ENCODE data around the gene RCCD1. TPM values are rescaled to one million over a fixed set of nuclear protein-coding genes. Genes with fewer than 3 reads are reported as not detected.

RCCD1 gene
- total and polyA plus RNA-seq, 7 donors, result 4.4 to 7.6 (median 6.0) TPM

DNA sequence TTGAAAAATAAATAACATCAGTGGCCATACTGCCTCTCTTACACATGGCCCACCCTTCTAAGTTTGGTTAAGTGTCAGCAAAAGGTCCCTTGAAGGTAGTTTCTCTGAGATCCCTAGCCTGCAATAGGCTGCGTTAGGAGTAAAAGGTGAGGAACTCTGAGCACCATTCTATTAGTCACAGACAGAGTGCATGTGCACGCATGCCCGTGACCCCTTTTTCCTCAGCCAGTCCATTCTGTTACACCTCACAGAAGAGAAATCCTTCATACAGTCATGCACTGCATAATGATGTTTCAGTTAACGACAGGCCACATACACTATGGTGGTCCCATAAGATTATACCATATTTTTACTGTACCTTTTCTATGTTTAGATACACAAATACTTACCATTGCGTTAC lies 12.5 kb downstream of the RCCD1 start:
- H3K27me3 ChIP-seq (ENCODE audit: insufficient read depth in 3 of 3, low read length in 2 of 3), result no peaks in the 10 kb centered on the region
- no peaks in the 10 kb centered on the region for H3K9me3 ChIP-seq
- H3K4me3 ChIP-seq, result no peak overlapping the region
- no peaks in the 10 kb centered on the region for H3K4me1 ChIP-seq
- H3K36me3 ChIP-seq (ENCODE audit: insufficient read depth in 1 of 2, low read depth in 1 of 2), result peaks cover 6 to 58% of the 10 kb centered on the region in 2 donors
- H3K27ac ChIP-seq, result no peak overlapping the region
- WGBS, 3 donors, result 83 to 99% (median 90%) methylated on average over 5 of the region's 5 CpGs
- TF ChIP-seq, protein P1, sequence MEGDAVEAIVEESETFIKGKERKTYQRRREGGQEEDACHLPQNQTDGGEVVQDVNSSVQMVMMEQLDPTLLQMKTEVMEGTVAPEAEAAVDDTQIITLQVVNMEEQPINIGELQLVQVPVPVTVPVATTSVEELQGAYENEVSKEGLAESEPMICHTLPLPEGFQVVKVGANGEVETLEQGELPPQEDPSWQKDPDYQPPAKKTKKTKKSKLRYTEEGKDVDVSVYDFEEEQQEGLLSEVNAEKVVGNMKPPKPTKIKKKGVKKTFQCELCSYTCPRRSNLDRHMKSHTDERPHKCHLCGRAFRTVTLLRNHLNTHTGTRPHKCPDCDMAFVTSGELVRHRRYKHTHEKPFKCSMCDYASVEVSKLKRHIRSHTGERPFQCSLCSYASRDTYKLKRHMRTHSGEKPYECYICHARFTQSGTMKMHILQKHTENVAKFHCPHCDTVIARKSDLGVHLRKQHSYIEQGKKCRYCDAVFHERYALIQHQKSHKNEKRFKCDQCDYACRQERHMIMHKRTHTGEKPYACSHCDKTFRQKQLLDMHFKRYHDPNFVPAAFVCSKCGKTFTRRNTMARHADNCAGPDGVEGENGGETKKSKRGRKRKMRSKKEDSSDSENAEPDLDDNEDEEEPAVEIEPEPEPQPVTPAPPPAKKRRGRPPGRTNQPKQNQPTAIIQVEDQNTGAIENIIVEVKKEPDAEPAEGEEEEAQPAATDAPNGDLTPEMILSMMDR (IDR thresholded peaks at IDR 0.05), result no peak
- DNase-seq (no peak), ATAC-seq (no peak)
- intact Hi-C loops (cut with DNase I), result no loop called here

DNA sequence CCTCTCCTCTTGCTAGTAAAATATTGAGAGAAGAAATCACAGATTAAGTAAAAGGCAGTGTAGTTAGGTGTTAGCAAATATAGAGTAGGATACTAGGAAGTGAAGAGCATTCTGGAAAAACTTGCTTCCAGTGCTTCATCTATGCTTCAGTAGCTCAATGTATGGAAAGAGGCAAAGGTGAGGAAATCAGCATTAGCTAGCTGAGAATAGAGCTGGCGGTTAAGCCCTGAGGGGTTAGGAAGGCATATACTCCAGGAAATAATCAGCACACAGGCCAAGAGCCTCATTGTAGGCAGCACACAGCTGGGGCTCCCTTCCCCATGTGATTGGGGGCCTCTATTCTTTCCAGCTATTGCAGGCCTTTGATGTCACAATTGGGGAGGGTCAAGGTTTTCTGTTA lies 13.8 kb downstream of the RCCD1 start:
- H3K4me1 ChIP-seq, result no peaks in the 10 kb centered on the region
- H3K4me3 ChIP-seq, result no peak overlapping the region
- H3K27me3 ChIP-seq (ENCODE audit: insufficient read depth in 3 of 3, low read length in 2 of 3), result no peaks in the 10 kb centered on the region
- ATAC-seq (no peak), DNase-seq (no peak)
- TF ChIP-seq, protein P1 (IDR thresholded peaks at IDR 0.05), result no peak
- no peak overlapping the region for H3K27ac ChIP-seq
- no peaks in the 10 kb centered on the region for H3K9me3 ChIP-seq
- 90 to 95% (median 92%) methylated on average over 1 of the region's 1 CpG for whole genome bisulfite sequencing, 3 donors
- H3K36me3 ChIP-seq (ENCODE audit: insufficient read depth in 1 of 2, low read depth in 1 of 2), result peaks cover under 1 to 46% of the 10 kb centered on the region in 2 donors
- intact Hi-C loops (cut with DNase I), result no loop called here

DNA sequence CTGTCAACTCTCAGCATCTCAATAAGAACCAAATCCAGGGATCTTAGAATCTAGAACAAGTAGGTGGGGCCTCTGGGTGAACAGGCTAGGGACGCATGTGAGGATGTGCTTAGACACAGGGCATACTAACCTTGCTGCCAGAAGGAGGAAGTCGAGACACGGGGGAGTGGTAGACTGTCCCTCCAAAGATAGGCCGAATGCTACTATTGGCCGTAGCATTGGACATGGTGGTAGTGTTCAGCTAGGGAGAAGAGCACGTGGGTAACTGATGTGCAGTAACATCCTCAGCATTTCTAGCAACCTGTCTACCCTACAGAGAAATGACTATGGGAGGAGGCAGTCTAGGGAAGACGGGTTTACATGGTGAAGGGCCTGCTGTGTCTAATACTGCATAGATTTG lies 15.6 kb downstream of the RCCD1 start:
- Histone ChIP-seq H3K4me1 (no peaks in the 10 kb centered on the region), H3K27ac (no peak overlapping the region), H3K9me3 (no peaks in the 10 kb centered on the region), H3K4me3 (no peak overlapping the region), H3K36me3 (ENCODE audit: insufficient read depth in 1 of 2, low read depth in 1 of 2) (peaks cover 0 to 30% of the 10 kb centered on the region in 2 donors), H3K27me3 (ENCODE audit: insufficient read depth in 3 of 3, low read length in 2 of 3) (no peaks in the 10 kb centered on the region)
- TF ChIP-seq, protein P1 (IDR thresholded peaks at IDR 0.05), result no peak
- WGBS, 3 donors, result 93 to 94% (median 93%) methylated on average over 7 of the region's 7 CpGs
- ATAC-seq (no peak), DNase-seq (no peak)
- intact Hi-C loops (cut with DNase I), result no loop called here

DNA sequence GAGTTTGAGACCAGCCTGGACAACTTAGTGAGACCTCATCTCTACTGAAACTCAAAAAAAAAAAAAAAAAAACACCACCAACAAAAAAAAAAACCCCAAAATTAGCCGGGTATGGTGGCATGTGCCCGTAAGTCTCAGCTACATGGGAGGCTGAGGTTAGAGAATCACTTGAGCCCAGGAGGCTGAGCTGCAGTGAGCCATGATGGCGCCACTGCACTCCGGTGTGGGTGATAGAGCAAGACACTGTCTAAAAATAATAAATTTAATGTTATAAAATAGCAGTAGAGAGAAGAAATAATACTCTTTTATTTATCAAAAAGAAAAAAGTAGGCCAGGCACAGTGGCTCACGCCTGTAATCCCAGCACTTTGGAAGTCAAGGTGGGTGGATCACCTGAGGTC lies 17.4 kb downstream of the RCCD1 start:
- no peak for ATAC-seq
- intact Hi-C loops (cut with DNase I), result no loop called here
- H3K4me3 ChIP-seq, result no peak overlapping the region
- peaks cover 0 to 12% of the 10 kb centered on the region in 2 donors for H3K36me3 ChIP-seq (ENCODE audit: insufficient read depth in 1 of 2, low read depth in 1 of 2)
- TF ChIP-seq, protein P1 (IDR thresholded peaks at IDR 0.05), result no peak
- no peaks in the 10 kb centered on the region for H3K4me1 ChIP-seq
- no peak overlapping the region for H3K27ac ChIP-seq
- no peak for DNase-seq
- WGBS, 3 donors, result 93 to 96% (median 95%) methylated on average over 5 of the region's 5 CpGs
- H3K9me3 ChIP-seq, result no peaks in the 10 kb centered on the region
- H3K27me3 ChIP-seq (ENCODE audit: insufficient read depth in 3 of 3, low read length in 2 of 3), result no peaks in the 10 kb centered on the region

DNA sequence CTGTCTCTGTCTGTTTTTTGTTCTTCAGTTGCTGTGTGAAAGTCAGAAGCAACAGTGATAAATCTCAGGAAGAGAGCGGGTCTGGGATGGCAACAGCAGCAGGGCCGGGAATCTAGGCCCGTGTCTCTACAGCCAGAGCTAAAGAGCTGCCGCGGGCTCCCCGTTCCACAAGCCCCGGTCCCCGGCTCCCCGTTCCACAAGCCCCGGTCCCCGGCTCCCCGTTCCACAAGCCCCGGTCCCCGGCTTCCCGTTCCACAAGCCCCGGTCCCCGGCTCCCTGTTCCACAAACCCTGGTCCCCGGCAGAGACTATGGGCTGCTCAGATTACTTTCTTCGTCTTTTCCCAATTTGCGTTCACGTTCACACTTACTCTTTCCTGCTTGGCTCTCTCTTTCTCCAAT lies 19.5 kb downstream of the RCCD1 start:
- no peak for DNase-seq
- Histone ChIP-seq H3K4me1 (no peaks in the 10 kb centered on the region), H3K9me3 (no peaks in the 10 kb centered on the region), H3K36me3 (ENCODE audit: insufficient read depth in 1 of 2, low read depth in 1 of 2) (no peaks in the 10 kb centered on the region), H3K4me3 (no peak overlapping the region), H3K27ac (no peak overlapping the region), H3K27me3 (ENCODE audit: insufficient read depth in 3 of 3, low read length in 2 of 3) (no peaks in the 10 kb centered on the region)
- TF ChIP-seq, protein P1 (IDR thresholded peaks at IDR 0.05), result no peak
- ATAC-seq, result no peak
- 91 to 96% (median 95%) methylated on average over 21 of the region's 21 CpGs for WGBS, 3 donors
- intact Hi-C loops (cut with DNase I), result no loop called here
